Vagina (tissue), 2 donors: ENCODE measurements around the gene MND1.

Experiments used
- CTCF ChIP-seq, 3 experiments: fragments of 450-650 bp in 2 of 3; fragments of 200-600 bp in 1 of 3; sonication (generic) in 1 of 3; IDR thresholded peaks; one replicate each; pipeline ENCODE4 v1.5.1; 2017 to 2019; ENCODE audit warnings: antibody characterized with exemption in 3 of 3, mild to moderate bottlenecking in 2 of 3, moderate library complexity in 2 of 3
- POLR2A ChIP-seq, 2 donors: fragments of 450-650 bp; IDR thresholded peaks; one replicate each; pipeline ENCODE4 v1.6.1; 2017; ENCODE audit warnings: antibody characterized with exemption in 2 of 2, mild to moderate bottlenecking in 2 of 2, moderate library complexity in 2 of 2

GRCh38 chr4:153408932-153409331 is 64.4 kb downstream of the MND1 start:
- TF ChIP-seq CTCF (IDR thresholded peaks at IDR 0.05) (no peak), POLR2A (IDR thresholded peaks at IDR 0.05) (no peak)
